HG03439 (cell line): Measurements from ENCODE around the gene TDP2.
"Not testable (repeated sequence)": the region's sequence is repeated elsewhere in the genome, so short reads cannot be mapped to it uniquely, and the experiment has no call there.

ENCODE experiments used
- ATAC-seq: cut with Tn5 transposase; IDR thresholded peaks from one replicate; pipeline ENCODE4 v1.9.1; 2021; ENCODE audit warnings: mild to moderate bottlenecking, moderate library complexity; ENCODE audit not compliant: unreplicated experiment

The TDP2 gene

DNA sequence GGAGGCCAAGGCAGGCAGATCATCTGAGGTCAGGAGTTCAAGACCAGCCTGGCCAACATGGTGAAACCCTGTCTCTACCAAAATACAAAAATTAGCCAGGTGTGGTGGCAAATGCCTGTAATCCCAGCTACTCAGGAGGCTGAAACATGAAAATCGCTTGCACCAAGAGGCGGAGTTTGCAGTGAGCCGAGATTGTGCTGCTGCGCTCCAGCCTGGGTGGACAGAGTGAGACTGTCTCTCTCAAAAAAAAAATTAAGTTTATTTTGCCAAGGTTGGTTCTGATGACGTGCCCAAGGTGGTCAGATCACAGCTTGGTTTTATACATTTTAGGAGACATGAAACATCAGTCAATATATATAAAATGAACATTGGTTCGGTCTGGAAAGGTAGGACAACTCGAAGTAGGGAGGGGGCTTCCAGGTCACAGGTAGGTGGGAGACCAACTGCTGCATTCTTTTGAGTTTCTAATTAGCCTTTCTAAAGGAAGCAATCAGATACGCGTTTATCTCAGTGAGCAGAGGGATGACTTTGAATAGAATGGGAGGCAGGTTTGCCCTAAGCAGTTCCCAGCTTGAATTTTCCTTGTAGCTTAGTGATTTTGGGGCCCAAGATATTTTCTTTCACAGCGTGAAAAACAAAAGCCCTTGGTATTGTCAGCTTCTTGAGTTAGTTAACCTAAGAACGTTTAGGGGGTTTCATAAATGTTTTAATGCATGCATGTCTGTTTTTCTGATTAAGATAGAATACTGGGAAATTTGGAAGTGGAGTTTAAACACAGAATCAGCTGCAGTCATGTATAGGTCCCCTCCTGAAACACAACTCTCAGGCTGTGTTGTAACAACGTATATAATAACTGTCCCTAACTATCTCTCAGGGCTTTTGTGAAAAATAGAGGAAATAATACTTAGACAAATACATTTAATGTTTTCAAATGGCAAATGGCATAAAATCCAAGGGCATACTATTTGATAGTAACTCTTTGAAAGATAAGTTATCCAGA, 16.9 kb upstream of the TDP2 start:
- no peak for ATAC-seq

GRCh38 chr6:24680582-24680981, 13.9 kb upstream of the TDP2 start:
- no peak for ATAC-seq

GRCh38 chr6:24678792-24679352, 12.2 kb upstream of the TDP2 start:
- ATAC-seq: not testable (repeated sequence)

DNA sequence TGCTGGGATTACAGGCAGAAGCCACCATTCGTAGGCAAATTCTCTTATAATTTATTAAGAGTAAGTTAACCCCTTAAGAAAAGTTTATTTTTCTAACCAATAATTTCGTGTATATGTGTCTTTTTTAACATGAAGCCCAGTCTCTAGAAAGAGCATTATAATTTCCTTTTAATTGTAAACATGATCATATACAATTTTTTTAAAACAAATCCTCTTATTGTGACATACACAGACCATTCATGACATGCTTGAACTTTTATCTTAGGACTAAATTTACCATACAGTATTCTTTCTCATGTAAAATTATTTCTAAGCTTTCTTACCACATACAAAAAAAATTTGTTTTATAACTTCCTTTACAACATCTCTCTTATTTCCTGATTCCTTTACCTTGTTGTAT, 6.9 kb upstream of the TDP2 start:
- no peak for ATAC-seq

DNA sequence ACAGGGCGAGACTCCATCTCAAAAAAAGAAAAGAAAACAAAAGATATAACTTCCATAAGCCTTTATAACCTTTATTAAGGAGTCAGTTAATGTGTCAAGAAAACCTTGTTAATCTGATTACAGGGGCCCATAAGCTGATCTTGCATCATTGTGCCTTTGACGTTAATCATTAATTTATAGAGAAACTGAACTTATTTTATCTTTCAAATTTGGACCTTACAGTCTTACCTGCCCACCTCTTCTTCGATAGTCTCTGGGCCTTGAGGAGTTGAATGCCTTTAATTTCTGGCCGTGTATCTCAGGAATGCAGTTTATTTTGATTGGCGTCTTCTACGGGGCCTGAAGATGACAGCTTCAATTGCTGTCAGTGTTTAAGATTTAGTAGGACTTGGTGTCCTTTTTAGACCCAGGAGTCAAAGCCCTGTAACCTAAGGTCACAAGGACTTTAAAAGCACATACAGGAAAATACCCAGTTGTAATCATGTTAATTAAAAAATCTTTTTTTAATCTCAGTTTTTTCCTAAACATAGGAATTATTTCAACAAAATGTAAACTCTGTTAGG, 6.0 kb upstream of the TDP2 start:
- no peak for ATAC-seq

GRCh38 chr6:24671077-24671476, 4.4 kb upstream of the TDP2 start:
- not testable (repeated sequence) for ATAC-seq

DNA sequence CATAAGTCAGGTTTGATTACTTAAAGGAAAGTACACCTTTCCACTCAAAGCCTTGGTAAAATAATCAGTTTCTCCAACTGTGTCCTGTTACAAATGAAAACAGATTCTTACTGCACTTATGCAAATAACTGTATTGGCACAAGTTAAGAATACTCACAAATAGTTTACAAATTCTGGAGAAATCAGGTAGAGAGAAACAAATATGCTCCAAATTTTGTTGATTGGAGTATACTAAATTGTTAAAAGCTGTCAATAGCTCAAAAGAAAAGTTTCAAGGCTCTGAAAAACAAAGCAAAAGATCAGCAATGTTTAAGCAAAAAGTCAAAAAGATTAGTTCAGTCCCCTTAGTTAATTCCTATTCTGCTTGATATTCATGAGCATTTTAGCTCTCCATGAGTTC, 3.8 kb upstream of the TDP2 start:
- not testable (repeated sequence) for ATAC-seq

GRCh38 chr6:24668997-24669361, 2.3 kb upstream of the TDP2 start:
- ATAC-seq: no peak

DNA sequence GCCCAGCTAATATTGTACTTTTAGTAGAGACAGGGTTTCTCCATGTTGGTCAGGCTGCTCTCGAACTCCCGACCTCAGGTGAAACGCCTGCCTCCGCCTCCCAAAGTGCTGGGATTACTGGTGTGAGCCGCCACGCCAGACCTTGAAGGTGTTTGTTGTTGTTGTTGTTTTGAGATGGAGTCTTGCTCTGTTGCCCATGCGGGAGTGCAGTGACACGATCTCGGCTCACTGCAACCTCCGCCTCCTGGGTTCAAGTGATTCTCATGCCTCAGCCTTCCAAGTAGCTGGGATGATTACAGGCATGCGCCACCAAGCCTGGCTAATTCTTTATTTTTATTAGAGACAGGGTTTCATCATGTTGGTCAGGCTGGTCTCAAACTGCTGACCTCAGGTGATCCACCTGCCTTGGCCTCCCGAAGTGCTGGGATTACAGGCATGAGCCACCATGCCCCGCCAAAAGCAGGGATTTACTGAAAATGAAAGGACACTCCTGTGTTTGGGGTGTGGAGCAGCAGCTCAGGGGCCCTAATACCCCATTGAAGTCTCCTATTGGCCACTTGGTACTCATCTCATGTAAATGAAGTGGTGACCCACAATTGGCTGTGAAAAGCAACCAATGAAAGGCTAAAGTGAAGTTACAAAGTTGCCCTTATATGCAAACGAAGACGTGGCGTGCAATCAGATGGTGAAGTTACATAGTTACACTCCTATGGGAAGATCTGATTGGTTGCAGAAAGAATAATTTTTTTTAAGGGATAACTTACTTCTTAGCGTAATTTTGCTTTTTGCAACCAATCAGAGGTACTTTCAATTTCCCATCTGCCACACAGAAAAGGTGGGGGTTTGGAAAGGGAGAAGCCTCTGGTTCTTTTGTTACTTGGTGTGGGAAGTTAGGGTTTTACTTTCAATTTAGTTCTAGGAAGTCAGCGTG, 1.6 kb upstream of the TDP2 start:
- not testable (repeated sequence) for ATAC-seq

DNA sequence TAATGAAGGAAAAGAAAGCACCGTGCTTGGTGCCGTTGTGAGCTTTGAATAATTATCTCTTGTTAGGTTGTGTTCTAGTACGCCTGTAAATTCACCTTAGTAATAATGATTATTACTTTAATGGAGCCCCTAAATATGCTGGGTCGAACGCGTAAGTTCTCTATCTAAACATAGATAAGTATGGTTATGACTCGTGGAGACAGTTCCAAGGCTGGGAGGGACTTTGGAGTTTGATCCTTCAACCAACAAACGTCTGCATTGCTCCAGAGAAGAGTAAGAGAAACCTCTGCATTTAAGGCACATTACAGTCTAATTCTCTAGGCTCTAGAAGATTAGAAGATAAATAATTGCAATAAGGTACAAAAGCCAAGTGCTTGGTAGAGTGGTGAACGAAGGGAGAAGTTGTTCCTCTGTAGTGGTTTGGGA, 692 bp upstream of the TDP2 start:
- no peak for ATAC-seq

GRCh38 chr6:24666097-24666640, 530 bp downstream of the TDP2 start:
- ATAC-seq: peak; percentile 40

GRCh38 chr6:24664046-24664987, 2.4 kb downstream of the TDP2 start:
- no peak for ATAC-seq

DNA sequence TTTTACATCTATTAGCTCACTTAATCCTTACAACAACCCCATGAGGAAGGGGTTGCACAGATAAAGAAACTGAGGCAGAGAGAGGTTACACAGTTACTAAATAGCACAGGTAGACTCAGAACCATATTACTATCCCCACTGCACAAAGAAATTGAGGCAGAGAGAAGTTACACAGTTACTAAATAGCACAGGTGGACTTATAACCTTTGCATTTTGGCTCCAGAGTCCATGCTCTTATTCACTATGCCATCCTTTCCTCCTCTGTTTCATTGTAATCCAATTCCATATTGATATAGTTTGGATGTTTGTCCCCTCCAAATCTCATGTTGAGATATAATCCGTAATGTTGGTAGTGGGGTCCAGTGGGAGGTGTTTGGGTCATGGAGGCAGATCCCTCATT, 3.5 kb downstream of the TDP2 start:
- no peak for ATAC-seq

GRCh38 chr6:24662236-24662635, 4.5 kb downstream of the TDP2 start:
- no peak for ATAC-seq

- not testable (repeated sequence) for ATAC-seq
Observed at GRCh38 chr6:24661759-24662158, 4.9 kb downstream of the TDP2 start.

- no peak for ATAC-seq
Observed at GRCh38 chr6:24660105-24660504, 6.6 kb downstream of the TDP2 start.

DNA sequence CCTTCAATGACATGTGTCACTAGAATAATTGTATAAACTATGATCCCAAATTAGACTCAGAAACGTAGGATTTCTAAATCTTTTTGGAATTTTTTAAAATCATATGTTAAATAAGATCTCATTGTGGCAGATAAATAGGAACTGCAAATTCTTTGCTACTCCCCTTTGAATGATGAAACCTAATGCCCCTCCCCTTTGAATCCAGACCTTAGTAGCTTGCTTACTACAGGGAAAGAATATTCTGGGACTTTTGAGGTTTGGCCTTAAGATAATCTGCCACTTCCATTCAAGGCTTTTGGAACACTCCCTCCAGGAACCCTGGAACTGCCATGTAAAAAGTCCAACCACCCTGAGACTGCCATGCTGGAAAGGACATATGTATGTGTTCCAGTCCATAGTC, 7.1 kb downstream of the TDP2 start:
- no peak for ATAC-seq

- ATAC-seq: no peak
Observed at GRCh38 chr6:24658573-24659560, 7.8 kb downstream of the TDP2 start.
